Mucosa of rectum (tissue), 2 donors: ENCODE measurements around the gene EPHA2.
"Not testable (repeated sequence)": the region's sequence is repeated elsewhere in the genome, so short reads cannot be mapped to it uniquely, and the experiment has no call there.

Experiments used
- H3K27ac ChIP-seq, 2 donors: one replicate each; pipeline ENCODE4 v1.7.0; 2013; ENCODE audit warnings: inconsistent platforms in 2 of 2, low read depth in 2 of 2, low read length in 2 of 2
- H3K27me3 ChIP-seq, 2 donors: one replicate each; pipeline ENCODE4 v1.7.0; 2013; ENCODE audit warnings: low read length in 2 of 2; ENCODE audit not compliant: control insufficient read depth in 2 of 2, insufficient read depth in 2 of 2
- H3K36me3 ChIP-seq, 2 donors: one replicate each; pipeline ENCODE4 v1.7.0; 2013; ENCODE audit warnings: low read length in 2 of 2; ENCODE audit not compliant: control insufficient read depth in 2 of 2, insufficient read depth in 2 of 2
- H3K4me1 ChIP-seq, 2 donors: one replicate each; pipeline ENCODE4 v1.7.0; 2013; ENCODE audit warnings: low read length in 2 of 2, mild to moderate bottlenecking in 1 of 2; ENCODE audit not compliant: control insufficient read depth in 2 of 2, insufficient read depth in 2 of 2
- H3K4me3 ChIP-seq, 2 donors: one replicate each; pipeline ENCODE4 v1.7.0; 2013; ENCODE audit warnings: low read length in 2 of 2
- H3K9ac ChIP-seq, 2 donors: one replicate each; pipeline ENCODE4 v1.7.0; 2013; ENCODE audit warnings: low read length in 2 of 2, low read depth in 1 of 2, mild to moderate bottlenecking in 1 of 2
- H3K9me3 ChIP-seq, 2 donors: one replicate each; pipeline ENCODE4 v1.7.0; 2013; ENCODE audit warnings: low read length in 2 of 2; ENCODE audit not compliant: control insufficient read depth in 2 of 2
- donor health status: healthy.
- donor health status: Normal muscosa, but diverticular disease.

The EPHA2 gene

GRCh38 chr1:16115468-16115983 lies 40.3 kb downstream of the EPHA2 start:
- no peak overlapping the region for H3K27ac ChIP-seq
- H3K9me3 ChIP-seq: no peaks in the 10 kb centered on the region
- H3K4me1 ChIP-seq: no peaks in the 10 kb centered on the region
- no peak overlapping the region for H3K4me3 ChIP-seq
- no peaks in the 10 kb centered on the region for H3K36me3 ChIP-seq
- no peaks in the 10 kb centered on the region for H3K27me3 ChIP-seq
- no peak overlapping the region for H3K9ac ChIP-seq

GRCh38 chr1:16114527-16115467 lies 41.1 kb downstream of the EPHA2 start:
- Histone ChIP-seq H3K27me3 (no peaks in the 10 kb centered on the region), H3K27ac (no peak overlapping the region)

GRCh38 chr1:16112596-16113555 lies 43.0 kb downstream of the EPHA2 start:
- Histone ChIP-seq H3K4me1 (no peaks in the 10 kb centered on the region), H3K9ac (no peak overlapping the region), H3K27me3 (no peaks in the 10 kb centered on the region), H3K9me3 (peaks cover 0 to 3% of the 10 kb centered on the region in 2 donors), H3K27ac (no peak overlapping the region), H3K4me3 (no peak overlapping the region), H3K36me3 (no peaks in the 10 kb centered on the region)

More at GRCh38 chr1:16114527-16115467, 41.1 kb downstream of the EPHA2 start:
- Histone ChIP-seq H3K9ac (no peak overlapping the region), H3K4me1 (no peaks in the 10 kb centered on the region), H3K36me3 (no peaks in the 10 kb centered on the region), H3K4me3 (no peak overlapping the region), H3K9me3 (no peaks in the 10 kb centered on the region)

GRCh38 chr1:16111771-16112595 lies 43.9 kb downstream of the EPHA2 start:
- Histone ChIP-seq H3K4me1 (no peaks in the 10 kb centered on the region), H3K27me3 (no peaks in the 10 kb centered on the region), H3K9me3 (peaks cover 0 to 3% of the 10 kb centered on the region in 2 donors), H3K4me3 (no peak overlapping the region), H3K27ac (no peak overlapping the region), H3K9ac (no peak overlapping the region), H3K36me3 (no peaks in the 10 kb centered on the region)

GRCh38 chr1:16110884-16111283 lies 45.0 kb downstream of the EPHA2 start:
- Histone ChIP-seq H3K36me3 (no peaks in the 10 kb centered on the region), H3K9me3 (peaks cover 0 to 3% of the 10 kb centered on the region in 2 donors), H3K4me1 (no peaks in the 10 kb centered on the region), H3K9ac (no peak overlapping the region), H3K27ac (no peak overlapping the region), H3K4me3 (no peak overlapping the region), H3K27me3 (no peaks in the 10 kb centered on the region)

GRCh38 chr1:16110456-16110855 lies 45.4 kb downstream of the EPHA2 start:
- H3K27ac ChIP-seq: no peak overlapping the region
- H3K27me3 ChIP-seq: no peaks in the 10 kb centered on the region
- no peak overlapping the region for H3K4me3 ChIP-seq
- peaks cover 0 to 3% of the 10 kb centered on the region in 2 donors for H3K9me3 ChIP-seq
- no peaks in the 10 kb centered on the region for H3K4me1 ChIP-seq
- no peak overlapping the region for H3K9ac ChIP-seq
- H3K36me3 ChIP-seq: no peaks in the 10 kb centered on the region

- Histone ChIP-seq H3K4me1 (no peaks in the 10 kb centered on the region), H3K27me3 (no peaks in the 10 kb centered on the region), H3K36me3 (no peaks in the 10 kb centered on the region), H3K9me3 (peaks cover 0 to 3% of the 10 kb centered on the region in 2 donors), H3K27ac (no peak overlapping the region), H3K4me3 (no peak overlapping the region), H3K9ac (no peak overlapping the region)
These were observed 46.3 kb downstream of the EPHA2 start for GRCh38 chr1:16109571-16109970.

- H3K9ac ChIP-seq, H3K27me3 ChIP-seq, H3K36me3 ChIP-seq, H3K27ac ChIP-seq, H3K4me3 ChIP-seq, H3K9me3 ChIP-seq, H3K4me1 ChIP-seq: not testable (repeated sequence)
These were observed 48.8 kb downstream of the EPHA2 start for GRCh38 chr1:16107039-16107438.

- no peak overlapping the region for H3K27ac ChIP-seq
These were observed 54.2 kb downstream of the EPHA2 start for GRCh38 chr1:16101623-16102022.

More at GRCh38 chr1:16101623-16102022, 54.2 kb downstream of the EPHA2 start:
- Histone ChIP-seq H3K9me3 (no peaks in the 10 kb centered on the region), H3K9ac (no peak overlapping the region), H3K4me1 (no peaks in the 10 kb centered on the region), H3K36me3 (no peaks in the 10 kb centered on the region), H3K4me3 (no peak overlapping the region), H3K27me3 (no peaks in the 10 kb centered on the region)
